ENCODE data around the gene TMEM130. TPM values are rescaled to one million over a fixed set of nuclear protein-coding genes. Genes with fewer than 3 reads are reported as not detected.

Gene TMEM130
- polyA plus RNA-seq, 3 donors = 0.05 TPM; not detected in 2

- H3K27ac Mint-ChIP-seq = no peak overlapping the region
- no peak for DNase-seq
Measured at GRCh38 chr7:98821348-98821747, 48.5 kb downstream of the TMEM130 start.

GRCh38 chr7:98816967-98817710 lies 52.7 kb downstream of the TMEM130 start:
- no peak overlapping the region for H3K4me3 Mint-ChIP-seq
- no peaks in the 10 kb centered on the region for H3K4me1 Mint-ChIP-seq
- H4K20me1 ChIP-seq (ENCODE audit: insufficient read depth, low read length) = no peaks in the 10 kb centered on the region
- H3K27me3 ChIP-seq (ENCODE audit: control insufficient read depth in 2 of 2, insufficient read depth in 2 of 2, low read length in 2 of 2) = no peaks in the 10 kb centered on the region
- no peak overlapping the region for H3K27ac ChIP-seq (ENCODE audit: low read depth in 1 of 2, low read length in 2 of 2)
- peaks cover 0 to 2% (median 0%) of the 10 kb centered on the region in 7 donors for H3K9me3 Mint-ChIP-seq
- H3K79me2 ChIP-seq (ENCODE audit: insufficient read depth, low read length) = no peaks in the 10 kb centered on the region
- H3K4me1 ChIP-seq (ENCODE audit: control insufficient read depth in 1 of 2, insufficient read depth in 2 of 2, low read length in 2 of 2) = no peaks in the 10 kb centered on the region
- no peak for DNase-seq
- 100% methylated on average over 2 of the region's 3 CpGs for WGBS (ENCODE audit: insufficient coverage)
- no peak overlapping the region for H3K27ac Mint-ChIP-seq
- H3K36me3 ChIP-seq (replicated peaks in 1 of 2; ENCODE audit: control insufficient read depth in 1 of 2, insufficient read depth in 2 of 2, low read length in 2 of 2) = no peaks in the 10 kb centered on the region
- H3K4me3 ChIP-seq (replicated peaks in 1 of 3; ENCODE audit: low read depth in 2 of 3, low read length in 3 of 3) = no peak overlapping the region
- H3K27me3 Mint-ChIP-seq (ENCODE audit: low read depth in 3 of 3) = peaks cover 1 to 12% (median 8%) of the 10 kb centered on the region in 3 donors
- no peak overlapping the region for H3K4me2 ChIP-seq (replicated peaks; ENCODE audit: extremely low read depth, low read length, poor library complexity, severe bottlenecking)
- H3K36me3 Mint-ChIP-seq = no peaks in the 10 kb centered on the region
- intact Hi-C loops (cut with micrococcal nuclease) = no loop called here
- no peak overlapping the region for H2AFZ ChIP-seq (ENCODE audit: insufficient read depth, low read depth, low read length, poor library complexity, severe bottlenecking)
- H3K9ac ChIP-seq (ENCODE audit: insufficient read depth, low read length, poor library complexity, severe bottlenecking) = no peak overlapping the region
- no peaks in the 10 kb centered on the region for H3K9me3 ChIP-seq (replicated peaks in 1 of 2; ENCODE audit: control insufficient read depth in 1 of 2, insufficient read depth in 1 of 2, low read length in 2 of 2)
- TF ChIP-seq CTCF (IDR thresholded peaks at IDR 0.05) = no peak

More at GRCh38 chr7:98821348-98821747, 48.5 kb downstream of the TMEM130 start:
- Histone ChIP-seq H3K9ac (ENCODE audit: insufficient read depth, low read length, poor library complexity, severe bottlenecking) (no peak overlapping the region), H3K9me3 (replicated peaks in 1 of 2; ENCODE audit: control insufficient read depth in 1 of 2, insufficient read depth in 1 of 2, low read length in 2 of 2) (no peaks in the 10 kb centered on the region), H4K20me1 (ENCODE audit: insufficient read depth, low read length) (no peaks in the 10 kb centered on the region), H3K4me2 (replicated peaks; ENCODE audit: extremely low read depth, low read length, poor library complexity, severe bottlenecking) (no peak overlapping the region), H3K27me3 (ENCODE audit: control insufficient read depth in 2 of 2, insufficient read depth in 2 of 2, low read length in 2 of 2) (no peaks in the 10 kb centered on the region), H3K4me1 (ENCODE audit: control insufficient read depth in 1 of 2, insufficient read depth in 2 of 2, low read length in 2 of 2) (no peaks in the 10 kb centered on the region), H3K79me2 (ENCODE audit: insufficient read depth, low read length) (no peaks in the 10 kb centered on the region), H3K4me3 (replicated peaks in 1 of 3; ENCODE audit: low read depth in 2 of 3, low read length in 3 of 3) (no peak overlapping the region), H3K27ac (ENCODE audit: low read depth in 1 of 2, low read length in 2 of 2) (no peak overlapping the region), H2AFZ (ENCODE audit: insufficient read depth, low read depth, low read length, poor library complexity, severe bottlenecking) (no peak overlapping the region), H3K36me3 (replicated peaks in 1 of 2; ENCODE audit: control insufficient read depth in 1 of 2, insufficient read depth in 2 of 2, low read length in 2 of 2) (no peaks in the 10 kb centered on the region)
- peaks cover 0 to 2% (median 0%) of the 10 kb centered on the region in 7 donors for H3K9me3 Mint-ChIP-seq
- no peaks in the 10 kb centered on the region for H3K36me3 Mint-ChIP-seq
- no peak overlapping the region for H3K4me3 Mint-ChIP-seq
- H3K4me1 Mint-ChIP-seq = no peaks in the 10 kb centered on the region
- intact Hi-C loops (cut with micrococcal nuclease) = no loop called here
- no CpG with 5 or more reads among the region's 1 CpG for WGBS (ENCODE audit: insufficient coverage)
- no peak for TF ChIP-seq CTCF (IDR thresholded peaks at IDR 0.05)
- H3K27me3 Mint-ChIP-seq (ENCODE audit: low read depth in 3 of 3) = peaks cover 1 to 10% (median 3%) of the 10 kb centered on the region in 3 donors
